GM12864 (cell line): ENCODE measurements around the gene C2CD2.

Experiments used
- DNase-seq: peaks from one replicate; pipeline ENCODE4 v3.0.0-alpha.2; 2011; ENCODE audit warnings: low read depth
- H3K4me3 ChIP-seq: 2 replicates; pipeline ENCODE4 v1.5.1; 2011; ENCODE audit warnings: mild to moderate bottlenecking, low read depth, low read length, control low read depth
- TF ChIP-seq, protein P1 (sequence below): IDR thresholded peaks from 2 replicates; pipeline ENCODE4 v1.5.1; 2011; ENCODE audit warnings: low read depth, mild to moderate bottlenecking, moderate library complexity, low read length, control low read depth, inconsistent platforms; ENCODE audit errors: missing control alignments

The C2CD2 gene

DNA sequence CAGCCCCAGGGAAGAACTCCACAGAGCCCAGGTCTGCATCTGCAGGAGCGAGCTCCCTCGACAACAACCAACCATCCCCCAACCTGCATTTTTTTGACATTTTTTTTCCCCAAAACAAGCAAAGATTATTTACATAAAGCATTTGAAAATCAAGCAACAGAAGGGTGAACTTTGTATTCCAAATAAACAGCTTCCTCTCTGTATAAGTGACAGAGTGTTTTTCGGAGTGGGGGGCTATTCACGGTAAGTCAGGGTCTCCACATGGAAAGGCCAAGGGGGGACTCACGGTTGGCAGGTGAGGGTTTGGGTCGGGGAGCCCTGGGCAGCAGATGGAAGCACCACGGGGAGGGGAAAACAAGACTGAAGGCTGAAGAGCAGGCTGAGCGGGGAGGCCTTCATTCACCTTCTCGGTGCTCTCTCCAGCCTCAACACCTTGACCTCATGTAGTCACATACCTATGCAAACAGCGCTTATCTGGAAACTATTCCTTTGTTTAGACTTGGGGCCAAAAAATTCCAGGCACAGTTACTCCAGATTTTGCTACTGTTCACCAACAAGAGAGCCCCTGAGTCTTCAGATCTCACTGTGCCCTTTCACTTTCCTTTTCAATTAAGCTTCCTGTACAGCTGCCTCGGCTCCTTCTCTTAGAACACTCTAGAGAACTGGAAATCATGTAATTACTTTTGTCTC lies 27.6 kb downstream of the C2CD2 start:
- H3K4me3 ChIP-seq: peak overlapping the region; percentile 51
- peak; percentile 53 for DNase-seq
- TF ChIP-seq, protein P1, sequence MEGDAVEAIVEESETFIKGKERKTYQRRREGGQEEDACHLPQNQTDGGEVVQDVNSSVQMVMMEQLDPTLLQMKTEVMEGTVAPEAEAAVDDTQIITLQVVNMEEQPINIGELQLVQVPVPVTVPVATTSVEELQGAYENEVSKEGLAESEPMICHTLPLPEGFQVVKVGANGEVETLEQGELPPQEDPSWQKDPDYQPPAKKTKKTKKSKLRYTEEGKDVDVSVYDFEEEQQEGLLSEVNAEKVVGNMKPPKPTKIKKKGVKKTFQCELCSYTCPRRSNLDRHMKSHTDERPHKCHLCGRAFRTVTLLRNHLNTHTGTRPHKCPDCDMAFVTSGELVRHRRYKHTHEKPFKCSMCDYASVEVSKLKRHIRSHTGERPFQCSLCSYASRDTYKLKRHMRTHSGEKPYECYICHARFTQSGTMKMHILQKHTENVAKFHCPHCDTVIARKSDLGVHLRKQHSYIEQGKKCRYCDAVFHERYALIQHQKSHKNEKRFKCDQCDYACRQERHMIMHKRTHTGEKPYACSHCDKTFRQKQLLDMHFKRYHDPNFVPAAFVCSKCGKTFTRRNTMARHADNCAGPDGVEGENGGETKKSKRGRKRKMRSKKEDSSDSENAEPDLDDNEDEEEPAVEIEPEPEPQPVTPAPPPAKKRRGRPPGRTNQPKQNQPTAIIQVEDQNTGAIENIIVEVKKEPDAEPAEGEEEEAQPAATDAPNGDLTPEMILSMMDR: no peak

DNA sequence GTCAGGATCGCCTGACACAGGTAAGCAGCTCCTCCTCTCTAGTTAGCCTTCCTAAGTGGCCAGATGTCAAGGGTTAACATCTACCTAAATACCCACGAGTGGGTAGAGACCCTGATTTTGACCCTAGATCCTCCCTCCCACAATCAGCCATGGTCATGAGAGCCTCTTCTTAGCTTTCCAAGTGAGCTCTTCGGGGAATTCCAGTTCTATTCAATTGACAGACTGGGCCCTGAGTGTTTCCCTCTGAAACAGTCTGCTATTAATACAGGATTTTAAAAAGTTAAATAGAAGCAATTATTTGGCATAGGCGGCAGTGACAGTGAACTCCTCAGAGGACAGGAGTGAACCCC lies 28.1 kb downstream of the C2CD2 start:
- TF ChIP-seq, protein P1: no peak
- H3K4me3 ChIP-seq: peak overlapping the region; percentile 51
- DNase-seq: no peak

DNA sequence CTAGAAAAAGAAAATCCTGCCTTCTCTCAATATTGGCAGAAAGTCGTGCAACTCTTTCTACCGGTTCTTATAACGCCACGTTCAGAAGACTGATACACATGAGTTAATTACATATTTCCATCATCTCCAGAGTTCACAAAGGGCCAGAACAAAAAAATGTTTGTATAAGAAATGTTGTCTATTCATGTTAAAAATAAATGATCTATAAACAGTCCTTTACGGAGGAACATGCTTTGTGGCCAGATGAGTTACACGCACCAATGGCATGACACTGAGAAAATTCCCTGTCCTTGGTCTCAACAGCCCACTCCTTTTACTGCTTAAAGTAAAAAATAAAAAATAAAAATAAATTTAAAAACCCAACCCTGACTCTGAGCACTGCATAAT lies 29.5 kb downstream of the C2CD2 start:
- DNase-seq: no peak
- TF ChIP-seq, protein P1: no peak
- peak overlapping the region; percentile 32; the same call in 1 of the 2 replicates for H3K4me3 ChIP-seq

DNA sequence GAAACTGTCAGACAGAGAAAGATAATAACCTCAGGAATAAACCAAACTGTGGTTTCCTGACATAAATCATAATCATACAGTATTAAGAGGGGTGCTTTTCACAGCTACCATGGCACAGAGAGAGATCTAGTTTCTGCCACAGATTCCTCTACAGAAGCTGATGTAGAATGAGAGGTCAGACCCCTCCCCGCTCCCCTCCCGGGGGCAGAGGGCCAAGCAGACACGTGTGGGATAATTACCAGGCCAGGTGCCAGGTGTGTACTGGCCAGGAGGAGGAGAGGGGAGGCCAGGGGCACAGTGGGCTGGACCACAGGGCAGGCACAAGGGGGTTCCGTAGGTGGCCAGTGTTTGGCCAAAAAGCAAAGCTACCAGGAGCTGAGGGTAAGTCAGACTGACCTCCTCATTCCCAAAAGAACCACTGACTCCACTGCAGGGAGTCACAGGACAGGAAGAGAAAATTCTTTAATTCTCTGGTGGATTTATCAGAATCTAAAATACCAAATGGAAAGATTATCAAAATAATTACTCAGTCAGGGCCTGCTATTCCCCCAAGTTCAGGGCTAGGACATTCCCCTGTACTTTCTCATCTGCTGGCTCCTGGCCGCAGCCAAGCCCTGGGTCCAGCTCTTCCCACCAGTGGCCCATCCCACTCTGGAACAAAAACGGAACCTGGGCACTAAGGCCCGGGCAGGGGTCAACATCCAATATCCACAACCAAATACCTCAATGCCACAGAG lies 30.0 kb downstream of the C2CD2 start:
- no peak for DNase-seq
- H3K4me3 ChIP-seq: no peak overlapping the region; the same call in 1 of the 2 replicates

DNA sequence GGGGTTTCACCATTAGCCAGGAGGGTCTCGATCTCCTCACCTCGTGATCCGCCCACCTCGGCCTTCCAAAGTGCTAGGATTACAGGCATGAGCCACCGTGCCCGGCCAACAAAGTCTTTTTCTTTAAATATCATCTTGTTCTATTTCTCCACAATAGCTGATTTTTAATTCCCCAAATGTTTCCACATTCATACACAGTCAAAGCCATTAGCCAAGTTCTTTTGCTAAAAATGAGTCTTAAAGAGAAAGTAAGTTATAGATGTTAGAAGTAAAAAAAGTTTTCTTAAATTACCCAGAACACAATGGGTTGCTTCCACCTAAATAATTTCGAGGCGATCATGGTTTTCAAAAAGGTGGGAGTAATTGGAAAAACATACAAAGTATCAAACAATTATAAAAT lies 30.6 kb downstream of the C2CD2 start:
- no peak overlapping the region for H3K4me3 ChIP-seq
- TF ChIP-seq, protein P1: no peak
- DNase-seq: no peak

More for the DNA sequence above, 30.0 kb downstream of the C2CD2 start:
- TF ChIP-seq, protein P1: no peak

DNA sequence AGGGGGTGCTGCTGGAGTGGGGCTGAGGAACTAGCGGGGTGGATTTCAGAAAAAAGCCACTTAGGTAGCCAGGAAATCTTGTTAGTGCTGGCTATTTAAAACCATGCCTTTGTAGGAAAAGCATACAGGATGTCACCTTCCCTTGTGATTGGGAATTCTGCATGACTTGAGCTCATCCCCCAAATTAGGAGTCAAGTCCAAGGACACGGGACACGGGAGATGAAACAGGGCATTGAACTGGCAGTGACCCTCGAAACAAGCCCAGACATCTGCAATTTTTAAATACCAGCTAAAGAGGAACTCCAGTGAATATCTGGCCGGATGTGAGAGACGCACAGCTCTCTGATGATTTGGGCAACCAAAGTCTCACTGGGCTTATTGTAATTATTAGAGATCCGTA lies 32.8 kb downstream of the C2CD2 start:
- no peak for DNase-seq
- H3K4me3 ChIP-seq: no peak overlapping the region
- TF ChIP-seq, protein P1: no peak
